GM19452 (cell line): ENCODE measurements around the gene DLG2.
"Not testable (repeated sequence)": the region's sequence is repeated elsewhere in the genome, so short reads cannot be mapped to it uniquely, and the experiment has no call there.

Experiments used
- ATAC-seq: cut with Tn5 transposase; IDR thresholded peaks from one replicate; pipeline ENCODE4 v1.9.1; 2021; ENCODE audit not compliant: unreplicated experiment

Gene DLG2

DNA sequence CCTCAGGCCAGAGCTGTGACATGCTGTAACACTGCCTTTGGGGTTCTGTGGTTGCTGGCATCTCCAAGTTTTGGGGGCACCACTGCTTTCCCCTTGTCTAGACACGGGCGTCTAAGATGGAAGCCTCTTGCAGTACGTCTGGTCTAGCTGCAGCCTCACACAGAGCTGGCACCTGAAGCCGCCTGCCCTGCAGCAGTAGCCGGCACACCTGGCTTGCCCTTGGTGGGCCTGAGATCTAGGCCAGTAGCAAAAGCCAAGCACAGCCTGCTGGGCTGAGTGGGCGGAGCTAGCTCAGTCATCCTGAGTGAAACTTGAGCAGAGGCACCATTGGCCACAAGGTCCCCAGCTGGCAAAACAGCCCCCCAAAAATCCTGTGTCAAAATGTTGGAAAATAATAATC, 154.2 kb downstream of the DLG2 start:
- ATAC-seq: no peak

DNA sequence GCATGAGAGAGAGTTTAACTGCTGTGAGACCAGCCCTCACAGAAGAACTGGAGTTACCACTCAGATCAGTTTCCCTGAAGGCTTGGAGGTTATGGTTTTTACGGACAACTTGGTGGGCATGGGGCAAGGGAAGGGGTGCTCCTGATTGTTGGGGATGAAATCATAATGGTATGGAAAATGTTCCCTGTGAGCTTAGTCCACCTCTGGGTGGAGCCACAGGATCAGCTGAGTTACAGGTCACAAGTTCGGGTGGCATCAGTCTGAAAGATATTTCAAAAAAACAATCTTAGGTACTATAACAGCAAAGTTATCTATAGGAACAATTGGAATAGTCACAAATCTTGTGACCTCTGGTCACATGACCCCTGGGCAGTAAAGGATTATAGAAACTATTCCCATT, 162.9 kb downstream of the DLG2 start:
- ATAC-seq: no peak

DNA sequence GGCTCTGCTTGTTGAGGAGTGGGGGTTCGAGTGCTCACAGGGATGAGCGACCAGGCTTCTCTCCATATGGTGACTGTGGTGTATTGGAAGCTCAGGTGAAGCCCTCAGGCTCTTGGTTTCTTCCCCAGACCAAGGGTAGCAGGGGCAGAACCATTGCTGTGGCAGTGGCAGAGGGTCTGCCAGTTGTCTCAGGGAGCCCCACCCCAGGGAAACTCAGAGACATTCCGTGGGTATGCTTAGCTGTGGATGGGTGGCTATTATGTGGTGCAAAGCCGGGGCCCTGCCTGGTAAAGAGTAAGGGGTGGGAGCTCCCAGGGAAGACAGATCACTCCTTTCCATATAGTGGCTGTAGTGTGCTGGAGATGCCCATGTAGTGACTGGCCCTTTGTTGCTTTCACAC, 167.8 kb downstream of the DLG2 start:
- ATAC-seq: no peak

DNA sequence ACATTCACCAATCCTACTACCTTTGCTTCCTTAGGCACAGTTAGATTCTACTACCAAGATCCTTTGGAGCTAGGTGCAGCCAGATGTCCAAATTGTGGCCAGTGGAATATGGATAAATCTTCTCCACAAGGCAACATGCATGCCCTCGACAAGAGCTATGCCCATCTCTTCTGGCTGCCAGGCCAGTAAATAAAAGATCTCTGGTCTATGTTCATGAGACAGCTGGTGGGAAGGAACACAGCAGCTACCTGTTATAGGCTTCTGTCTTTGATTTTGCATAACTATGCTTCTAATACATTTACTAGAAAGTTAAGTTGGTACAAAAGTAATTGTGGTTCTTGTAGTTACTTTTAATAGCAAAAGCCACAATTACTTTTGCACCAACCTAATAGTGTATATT, 182.7 kb downstream of the DLG2 start:
- ATAC-seq: no peak

DNA sequence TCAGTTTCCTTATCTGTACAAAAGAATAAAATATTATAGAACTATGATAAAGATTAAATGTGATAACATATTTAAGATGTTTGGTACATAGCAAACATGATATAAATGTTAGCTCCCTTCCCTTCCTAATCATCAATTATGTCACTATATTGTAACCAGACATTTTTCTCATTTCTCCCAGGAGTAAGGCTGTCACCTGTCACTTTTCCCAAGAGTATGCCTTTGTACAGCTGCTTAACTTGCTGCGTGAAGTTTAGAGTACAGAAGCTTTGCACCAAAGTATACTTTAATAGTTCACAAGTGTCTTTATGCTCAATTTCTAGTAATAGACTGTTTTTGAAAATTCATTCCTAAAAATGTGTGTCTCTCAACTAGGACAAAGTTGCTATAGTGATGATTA, 186.9 kb downstream of the DLG2 start:
- no peak for ATAC-seq

- ATAC-seq: no peak
These were observed 188.8 kb downstream of the DLG2 start for GRCh38 chr11:85438328-85438727.

GRCh38 chr11:85431319-85431718, 195.8 kb downstream of the DLG2 start:
- ATAC-seq: no peak

GRCh38 chr11:85423794-85424193, 203.3 kb downstream of the DLG2 start:
- ATAC-seq: no peak

DNA sequence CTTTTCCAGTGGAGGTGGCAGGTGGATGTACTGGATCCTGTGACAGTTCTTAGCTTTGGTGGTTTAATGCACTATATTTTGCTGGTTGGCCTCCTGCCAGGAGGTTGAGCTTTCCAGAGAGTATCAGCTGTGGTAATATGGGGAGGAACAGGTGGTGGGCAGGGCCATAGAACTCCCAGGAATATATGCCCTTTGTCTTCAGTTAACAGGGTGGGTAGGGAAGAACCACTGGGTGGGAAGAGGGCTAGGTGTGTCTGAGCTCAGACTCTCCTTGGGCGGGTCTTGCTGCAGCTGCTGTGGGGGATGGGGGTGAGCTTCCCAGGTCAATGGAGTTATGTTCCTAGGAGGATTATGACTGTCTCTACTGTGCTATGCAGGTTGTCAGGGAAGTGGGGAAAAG, 203.8 kb downstream of the DLG2 start:
- no peak for ATAC-seq

- ATAC-seq: no peak
These were observed 213.0 kb downstream of the DLG2 start for GRCh38 chr11:85414175-85414574.

DNA sequence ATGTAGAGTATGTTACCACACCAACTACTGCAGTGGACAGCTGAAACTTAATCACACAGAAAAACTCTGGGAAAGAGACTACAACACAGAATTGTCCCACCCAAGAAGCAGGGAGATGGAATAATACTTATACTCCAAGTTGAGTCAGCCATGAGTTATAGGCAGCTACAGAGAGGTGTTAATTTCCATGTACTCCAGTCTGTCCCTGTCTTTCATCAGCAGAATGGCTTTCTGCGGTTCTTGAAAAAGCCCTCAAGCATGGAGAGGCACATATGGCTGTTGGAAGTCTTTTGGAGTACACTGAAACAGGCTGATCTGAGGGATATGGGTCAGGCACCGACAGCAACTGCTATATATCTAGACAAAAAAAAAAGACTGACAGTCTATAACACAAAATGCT, 219.5 kb downstream of the DLG2 start:
- no peak for ATAC-seq

- ATAC-seq: no peak
These were observed 220.3 kb downstream of the DLG2 start for GRCh38 chr11:85406841-85407240.

DNA sequence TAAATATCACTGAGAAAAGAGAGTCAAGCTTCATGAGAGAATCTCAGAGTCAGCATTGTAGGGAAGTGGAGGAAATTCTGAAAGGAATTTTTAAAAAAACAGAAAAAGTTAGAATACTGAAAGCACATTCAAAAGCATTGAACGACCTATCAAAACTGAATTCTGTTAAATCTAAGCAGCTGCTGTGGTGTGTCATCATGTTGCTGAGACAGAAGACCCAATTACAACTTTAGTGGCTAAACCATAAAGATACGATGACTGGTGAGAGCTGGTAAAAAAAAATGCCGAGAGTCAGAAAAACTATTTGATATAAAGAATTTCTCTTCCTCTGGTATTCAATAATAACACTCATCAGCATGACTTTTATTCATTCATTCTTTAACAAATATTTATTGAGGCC, 220.8 kb downstream of the DLG2 start:
- no peak for ATAC-seq

DNA sequence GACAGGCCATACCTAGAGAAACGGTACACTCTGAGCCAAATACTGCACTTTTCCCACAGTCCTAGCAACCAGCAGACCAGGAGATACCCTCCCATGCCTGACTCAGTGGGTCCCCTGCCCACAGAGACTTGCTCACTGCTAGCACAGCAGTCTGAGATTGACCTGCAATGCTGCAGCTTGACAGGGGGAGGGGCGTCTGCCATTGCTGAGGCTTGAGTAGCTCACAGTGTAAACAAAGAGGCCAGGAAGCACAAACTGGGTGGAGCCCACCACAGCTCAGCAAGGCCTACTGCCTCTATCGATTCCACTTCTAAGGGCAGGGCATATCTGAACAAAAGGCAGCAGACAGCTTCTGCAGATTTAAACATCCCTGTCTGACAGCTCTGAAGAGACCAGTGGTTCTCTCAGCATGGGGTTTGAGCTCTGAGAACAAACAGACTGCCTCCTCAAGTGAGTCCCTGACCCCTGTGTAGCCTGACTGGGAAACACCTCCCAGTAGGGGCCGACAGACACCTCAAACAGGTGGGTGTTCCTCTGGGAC, 231.6 kb downstream of the DLG2 start:
- ATAC-seq: not testable (repeated sequence)

GRCh38 chr11:85394283-85394682, 232.9 kb downstream of the DLG2 start:
- ATAC-seq: no peak

DNA sequence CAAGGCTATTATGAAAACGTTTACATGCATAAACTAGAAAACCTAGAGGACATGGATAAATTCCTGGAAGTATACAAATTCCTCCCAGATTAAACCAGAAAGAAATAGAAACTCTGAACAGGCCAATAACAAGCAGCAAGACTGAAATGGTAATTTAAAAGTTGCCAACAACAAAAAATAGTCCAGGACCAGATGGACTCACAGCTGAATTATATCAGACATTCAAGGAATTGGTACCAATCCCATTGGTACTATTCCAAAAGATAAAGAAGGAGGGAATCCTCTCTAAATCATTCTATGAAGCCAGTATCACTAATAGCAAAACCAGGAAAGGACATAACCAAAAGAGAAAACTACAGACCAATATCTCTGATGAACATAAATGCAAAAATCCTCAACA, 236.0 kb downstream of the DLG2 start:
- no peak for ATAC-seq

DNA sequence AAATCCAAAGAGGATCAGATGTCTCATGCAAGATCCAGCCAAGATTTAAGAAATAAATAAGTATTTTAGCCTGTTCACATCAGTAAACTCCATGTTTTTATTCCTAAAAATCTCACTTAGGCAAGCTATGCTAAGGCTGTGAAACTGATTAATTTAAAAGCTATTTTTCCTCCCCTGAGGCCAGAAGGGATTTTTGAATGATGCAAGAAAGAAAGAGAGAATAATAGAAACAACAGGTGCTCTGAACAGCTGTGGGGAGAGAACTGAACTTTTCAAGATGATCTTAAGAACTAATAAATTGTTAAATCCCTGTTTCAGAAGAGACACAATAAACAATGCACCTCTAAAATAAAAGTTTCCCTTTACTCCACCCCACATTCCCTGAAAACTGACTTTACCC, 241.6 kb downstream of the DLG2 start:
- ATAC-seq: no peak

DNA sequence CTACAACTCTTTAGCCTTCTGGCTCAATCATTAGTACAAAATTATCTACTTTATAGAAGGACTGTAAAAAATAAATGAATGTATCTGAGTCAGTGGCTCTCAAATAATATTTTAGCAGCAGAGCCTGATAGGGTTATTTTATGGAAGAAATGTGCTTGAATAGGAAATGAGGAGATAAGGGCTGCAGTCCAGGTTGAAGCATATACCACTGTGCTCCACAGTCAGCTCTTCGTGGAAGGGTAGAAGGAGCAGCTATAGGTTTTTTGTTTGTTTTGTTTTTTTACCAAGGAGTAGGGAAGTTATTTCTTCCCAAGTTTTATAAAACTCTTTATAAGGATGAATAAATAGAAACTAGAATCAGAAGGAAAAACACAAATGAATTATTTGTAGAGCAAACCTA, 242.0 kb downstream of the DLG2 start:
- no peak for ATAC-seq

DNA sequence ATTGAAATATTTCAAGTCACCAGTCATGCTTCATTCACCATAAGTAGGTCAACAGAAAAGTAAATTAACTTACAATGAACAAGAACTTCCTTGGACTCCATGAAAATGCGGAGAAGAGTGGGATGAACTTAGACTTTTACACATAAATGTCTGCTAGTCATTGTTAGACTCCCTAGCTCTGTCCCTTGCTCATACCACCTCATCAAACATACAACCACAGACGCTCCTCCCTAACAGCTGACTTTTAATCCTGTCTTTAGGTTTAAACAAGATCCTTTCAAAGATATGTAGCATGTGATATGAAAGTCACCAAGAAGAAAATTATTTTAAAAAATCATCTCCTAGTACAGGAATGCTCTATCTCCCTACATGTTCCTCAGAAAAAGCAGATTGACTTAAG, 248.1 kb downstream of the DLG2 start:
- ATAC-seq: no peak

DNA sequence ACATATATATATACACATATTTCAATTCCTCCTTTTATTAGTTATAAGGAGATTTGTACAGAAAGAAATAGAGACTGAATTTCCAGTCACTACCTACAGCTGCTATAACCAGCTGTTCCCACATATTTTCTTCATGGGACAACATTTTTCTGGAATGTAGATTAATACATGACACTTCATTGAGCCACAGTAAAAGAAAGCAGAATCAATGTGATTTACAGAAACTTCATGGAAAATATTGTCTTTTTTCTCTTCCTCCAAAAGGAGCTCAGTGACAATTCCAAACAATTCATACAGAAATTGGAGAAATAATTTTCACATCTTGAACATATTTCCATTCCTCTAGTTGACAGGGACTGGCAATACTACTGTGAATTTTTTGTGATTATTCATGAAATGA, 249.2 kb downstream of the DLG2 start:
- ATAC-seq: no peak

DNA sequence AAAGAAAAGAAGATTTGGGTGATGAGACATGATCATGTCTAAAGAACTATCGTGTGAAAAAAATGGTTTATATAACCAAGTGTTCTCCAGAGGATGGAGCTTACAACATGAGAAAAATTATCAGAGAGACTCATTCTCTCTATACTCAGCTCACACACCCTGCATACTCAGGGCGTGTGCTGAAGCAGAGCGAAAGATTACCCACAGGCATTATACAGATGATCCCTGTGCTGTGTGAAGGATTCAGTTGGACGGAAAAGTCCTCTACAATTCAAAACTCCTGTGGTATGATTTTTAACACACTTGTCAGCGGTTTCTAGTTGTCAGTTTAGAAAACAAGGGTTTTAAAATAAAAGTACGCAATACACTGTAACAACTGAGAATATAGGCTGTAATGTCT, 267.3 kb downstream of the DLG2 start:
- ATAC-seq: no peak

DNA sequence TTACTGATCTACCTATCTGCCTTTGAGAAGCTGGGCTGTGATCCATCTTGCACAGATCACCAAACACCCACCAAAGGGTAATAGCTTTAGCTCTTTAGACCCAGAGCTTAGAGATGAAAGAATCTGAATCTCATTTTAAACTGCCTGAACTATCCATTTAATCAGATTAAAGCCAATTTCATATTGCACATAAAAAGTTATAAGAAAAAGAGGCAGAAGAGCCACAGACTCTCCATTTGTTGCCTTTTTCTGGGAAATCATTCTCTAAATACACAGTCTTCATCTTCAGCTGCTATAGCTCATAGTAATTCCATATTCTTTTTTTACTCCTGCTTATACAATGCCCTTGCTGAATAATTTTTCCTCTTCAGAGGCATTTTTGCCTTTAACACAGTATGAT, 271.2 kb downstream of the DLG2 start:
- no peak for ATAC-seq

DNA sequence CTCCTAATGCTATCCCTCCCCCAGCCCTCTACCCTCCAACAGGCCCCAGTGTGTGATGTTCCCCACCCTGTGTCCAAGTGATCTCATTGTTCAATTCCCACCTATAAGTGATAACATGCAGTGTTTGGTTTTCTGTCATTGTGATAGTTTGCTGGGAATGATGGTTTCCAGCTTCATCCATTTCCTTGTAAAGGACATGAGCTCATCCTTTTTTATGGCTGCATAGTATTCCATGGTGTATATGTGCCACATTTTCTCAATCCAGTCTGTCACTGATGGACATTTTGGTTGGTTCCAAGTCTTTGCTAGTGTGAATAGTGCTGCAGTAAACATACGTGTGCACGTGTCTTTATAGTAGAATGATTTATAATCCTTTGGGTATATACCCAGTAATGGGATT, 277.6 kb downstream of the DLG2 start:
- ATAC-seq: not testable (repeated sequence)

DNA sequence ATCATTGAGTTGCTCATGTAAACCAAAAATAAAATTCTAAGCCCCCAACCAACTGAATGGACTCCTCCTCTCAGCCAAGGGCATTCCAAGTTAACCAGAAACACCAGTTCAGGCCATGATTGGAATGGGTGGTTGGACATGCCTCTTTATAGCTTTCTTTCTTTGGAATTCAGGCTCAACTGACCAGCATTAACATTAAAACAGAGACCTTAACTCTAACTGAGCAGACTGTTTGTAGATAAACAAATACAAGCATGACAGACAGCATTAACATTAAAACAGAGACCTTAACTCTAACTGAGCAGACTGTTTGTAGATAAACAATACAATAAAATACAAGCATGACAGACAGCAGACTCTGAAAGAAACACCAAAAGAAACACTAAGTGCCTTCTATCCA, 278.2 kb downstream of the DLG2 start:
- ATAC-seq: no peak
